ENCODE results near the gene ATIC.
A peak's percentile ranks its signal among the peaks of the same experiment; 100 is the strongest.

ATIC gene

GRCh38 chr2:215313255-215313613, 1.4 kb downstream of the ATIC start:
- H3K4me3 ChIP-seq (ENCODE audit: low read length in 2 of 2) = peak overlapping the region in 1 of 2 donors; percentile 96
- peaks cover 4 to 7% of the 10 kb centered on the region in 2 donors for H3K36me3 ChIP-seq (ENCODE audit: control insufficient read depth in 2 of 2, insufficient read depth in 2 of 2, low read length in 2 of 2)
- H3K27ac ChIP-seq (ENCODE audit: low read depth in 2 of 2, low read length in 2 of 2) = no peak overlapping the region
- no peak overlapping the region for H3K9ac ChIP-seq (ENCODE audit: low read depth in 1 of 2, low read length in 2 of 2)
- H3K4me1 ChIP-seq (ENCODE audit: control insufficient read depth in 2 of 2, insufficient read depth in 2 of 2, low read length in 2 of 2) = peaks cover 4 to 6% of the 10 kb centered on the region in 2 donors
- H3K27me3 ChIP-seq (ENCODE audit: control insufficient read depth in 2 of 2, insufficient read depth in 2 of 2, low read length in 2 of 2) = no peaks in the 10 kb centered on the region
- H3K9me3 ChIP-seq (ENCODE audit: control insufficient read depth in 2 of 2, low read length in 2 of 2) = no peaks in the 10 kb centered on the region

GRCh38 chr2:215314896-215315295, 3.0 kb downstream of the ATIC start:
- peaks cover 4 to 6% of the 10 kb centered on the region in 2 donors for H3K4me1 ChIP-seq (ENCODE audit: control insufficient read depth in 2 of 2, insufficient read depth in 2 of 2, low read length in 2 of 2)
- H3K9ac ChIP-seq (ENCODE audit: low read depth in 1 of 2, low read length in 2 of 2) = no peak overlapping the region
- H3K27ac ChIP-seq (ENCODE audit: low read depth in 2 of 2, low read length in 2 of 2) = no peak overlapping the region
- no peak overlapping the region for H3K4me3 ChIP-seq (ENCODE audit: low read length in 2 of 2)
- H3K27me3 ChIP-seq (ENCODE audit: control insufficient read depth in 2 of 2, insufficient read depth in 2 of 2, low read length in 2 of 2) = no peaks in the 10 kb centered on the region
- peaks cover 9 to 16% of the 10 kb centered on the region in 2 donors for H3K36me3 ChIP-seq (ENCODE audit: control insufficient read depth in 2 of 2, insufficient read depth in 2 of 2, low read length in 2 of 2)
- H3K9me3 ChIP-seq (ENCODE audit: control insufficient read depth in 2 of 2, low read length in 2 of 2) = no peaks in the 10 kb centered on the region

- Histone ChIP-seq H3K4me1 (ENCODE audit: control insufficient read depth in 2 of 2, insufficient read depth in 2 of 2, low read length in 2 of 2) (peaks cover 4 to 6% of the 10 kb centered on the region in 2 donors), H3K27me3 (ENCODE audit: control insufficient read depth in 2 of 2, insufficient read depth in 2 of 2, low read length in 2 of 2) (no peaks in the 10 kb centered on the region), H3K27ac (ENCODE audit: low read depth in 2 of 2, low read length in 2 of 2) (no peak overlapping the region), H3K4me3 (ENCODE audit: low read length in 2 of 2) (no peak overlapping the region), H3K9ac (ENCODE audit: low read depth in 1 of 2, low read length in 2 of 2) (no peak overlapping the region), H3K36me3 (ENCODE audit: control insufficient read depth in 2 of 2, insufficient read depth in 2 of 2, low read length in 2 of 2) (peaks cover 10 to 17% of the 10 kb centered on the region in 2 donors), H3K9me3 (ENCODE audit: control insufficient read depth in 2 of 2, low read length in 2 of 2) (no peaks in the 10 kb centered on the region)
Observed at GRCh38 chr2:215315301-215315700, 3.4 kb downstream of the ATIC start.

GRCh38 chr2:215316336-215316735, 4.5 kb downstream of the ATIC start:
- Histone ChIP-seq H3K4me1 (ENCODE audit: control insufficient read depth in 2 of 2, insufficient read depth in 2 of 2, low read length in 2 of 2) (peaks cover 4% of the 10 kb centered on the region in 2 donors), H3K9me3 (ENCODE audit: control insufficient read depth in 2 of 2, low read length in 2 of 2) (no peaks in the 10 kb centered on the region), H3K9ac (ENCODE audit: low read depth in 1 of 2, low read length in 2 of 2) (no peak overlapping the region), H3K27me3 (ENCODE audit: control insufficient read depth in 2 of 2, insufficient read depth in 2 of 2, low read length in 2 of 2) (no peaks in the 10 kb centered on the region), H3K27ac (ENCODE audit: low read depth in 2 of 2, low read length in 2 of 2) (no peak overlapping the region), H3K36me3 (ENCODE audit: control insufficient read depth in 2 of 2, insufficient read depth in 2 of 2, low read length in 2 of 2) (peaks cover 14 to 20% of the 10 kb centered on the region in 2 donors), H3K4me3 (ENCODE audit: low read length in 2 of 2) (no peak overlapping the region)

GRCh38 chr2:215319500-215319899, 7.6 kb downstream of the ATIC start:
- H3K36me3 ChIP-seq (ENCODE audit: control insufficient read depth in 2 of 2, insufficient read depth in 2 of 2, low read length in 2 of 2) = peaks cover 14 to 24% of the 10 kb centered on the region in 2 donors

GRCh38 chr2:215320102-215320501, 8.2 kb downstream of the ATIC start:
- H3K36me3 ChIP-seq (ENCODE audit: control insufficient read depth in 2 of 2, insufficient read depth in 2 of 2, low read length in 2 of 2) = peaks cover 14 to 24% of the 10 kb centered on the region in 2 donors
- H3K9me3 ChIP-seq (ENCODE audit: control insufficient read depth in 2 of 2, low read length in 2 of 2) = no peaks in the 10 kb centered on the region
- H3K9ac ChIP-seq (ENCODE audit: low read depth in 1 of 2, low read length in 2 of 2) = no peak overlapping the region
- no peak overlapping the region for H3K27ac ChIP-seq (ENCODE audit: low read depth in 2 of 2, low read length in 2 of 2)
- no peaks in the 10 kb centered on the region for H3K4me1 ChIP-seq (ENCODE audit: control insufficient read depth in 2 of 2, insufficient read depth in 2 of 2, low read length in 2 of 2)
- H3K27me3 ChIP-seq (ENCODE audit: control insufficient read depth in 2 of 2, insufficient read depth in 2 of 2, low read length in 2 of 2) = no peaks in the 10 kb centered on the region
- no peak overlapping the region for H3K4me3 ChIP-seq (ENCODE audit: low read length in 2 of 2)

More at GRCh38 chr2:215319500-215319899, 7.6 kb downstream of the ATIC start:
- H3K27ac ChIP-seq (ENCODE audit: low read depth in 2 of 2, low read length in 2 of 2) = no peak overlapping the region
- H3K4me1 ChIP-seq (ENCODE audit: control insufficient read depth in 2 of 2, insufficient read depth in 2 of 2, low read length in 2 of 2) = no peaks in the 10 kb centered on the region
- H3K4me3 ChIP-seq (ENCODE audit: low read length in 2 of 2) = no peak overlapping the region
- no peak overlapping the region for H3K9ac ChIP-seq (ENCODE audit: low read depth in 1 of 2, low read length in 2 of 2)
- H3K27me3 ChIP-seq (ENCODE audit: control insufficient read depth in 2 of 2, insufficient read depth in 2 of 2, low read length in 2 of 2) = no peaks in the 10 kb centered on the region
- no peaks in the 10 kb centered on the region for H3K9me3 ChIP-seq (ENCODE audit: control insufficient read depth in 2 of 2, low read length in 2 of 2)

GRCh38 chr2:215320679-215321078, 8.8 kb downstream of the ATIC start:
- H3K27ac ChIP-seq (ENCODE audit: low read depth in 2 of 2, low read length in 2 of 2) = no peak overlapping the region
- H3K9ac ChIP-seq (ENCODE audit: low read depth in 1 of 2, low read length in 2 of 2) = no peak overlapping the region
- no peaks in the 10 kb centered on the region for H3K27me3 ChIP-seq (ENCODE audit: control insufficient read depth in 2 of 2, insufficient read depth in 2 of 2, low read length in 2 of 2)
- no peak overlapping the region for H3K4me3 ChIP-seq (ENCODE audit: low read length in 2 of 2)
- H3K36me3 ChIP-seq (ENCODE audit: control insufficient read depth in 2 of 2, insufficient read depth in 2 of 2, low read length in 2 of 2) = peaks cover 15 to 25% of the 10 kb centered on the region in 2 donors
- no peaks in the 10 kb centered on the region for H3K4me1 ChIP-seq (ENCODE audit: control insufficient read depth in 2 of 2, insufficient read depth in 2 of 2, low read length in 2 of 2)
- no peaks in the 10 kb centered on the region for H3K9me3 ChIP-seq (ENCODE audit: control insufficient read depth in 2 of 2, low read length in 2 of 2)

GRCh38 chr2:215324811-215325210, 13.0 kb downstream of the ATIC start:
- H3K9me3 ChIP-seq (ENCODE audit: control insufficient read depth in 2 of 2, low read length in 2 of 2) = no peaks in the 10 kb centered on the region
- no peak overlapping the region for H3K27ac ChIP-seq (ENCODE audit: low read depth in 2 of 2, low read length in 2 of 2)
- H3K27me3 ChIP-seq (ENCODE audit: control insufficient read depth in 2 of 2, insufficient read depth in 2 of 2, low read length in 2 of 2) = no peaks in the 10 kb centered on the region
- H3K9ac ChIP-seq (ENCODE audit: low read depth in 1 of 2, low read length in 2 of 2) = no peak overlapping the region
- no peaks in the 10 kb centered on the region for H3K4me1 ChIP-seq (ENCODE audit: control insufficient read depth in 2 of 2, insufficient read depth in 2 of 2, low read length in 2 of 2)
- no peak overlapping the region for H3K4me3 ChIP-seq (ENCODE audit: low read length in 2 of 2)
- H3K36me3 ChIP-seq (ENCODE audit: control insufficient read depth in 2 of 2, insufficient read depth in 2 of 2, low read length in 2 of 2) = peaks cover 26 to 31% of the 10 kb centered on the region in 2 donors

GRCh38 chr2:215328066-215328465, 16.2 kb downstream of the ATIC start:
- no peak overlapping the region for H3K27ac ChIP-seq (ENCODE audit: low read depth in 2 of 2, low read length in 2 of 2)
- H3K4me3 ChIP-seq (ENCODE audit: low read length in 2 of 2) = no peak overlapping the region
- H3K9me3 ChIP-seq (ENCODE audit: control insufficient read depth in 2 of 2, low read length in 2 of 2) = no peaks in the 10 kb centered on the region
- H3K36me3 ChIP-seq (ENCODE audit: control insufficient read depth in 2 of 2, insufficient read depth in 2 of 2, low read length in 2 of 2) = peaks cover 25 to 29% of the 10 kb centered on the region in 2 donors
- H3K4me1 ChIP-seq (ENCODE audit: control insufficient read depth in 2 of 2, insufficient read depth in 2 of 2, low read length in 2 of 2) = peaks cover 6 to 14% of the 10 kb centered on the region in 2 donors
- no peak overlapping the region for H3K9ac ChIP-seq (ENCODE audit: low read depth in 1 of 2, low read length in 2 of 2)
- no peaks in the 10 kb centered on the region for H3K27me3 ChIP-seq (ENCODE audit: control insufficient read depth in 2 of 2, insufficient read depth in 2 of 2, low read length in 2 of 2)

- Histone ChIP-seq H3K27me3 (ENCODE audit: control insufficient read depth in 2 of 2, insufficient read depth in 2 of 2, low read length in 2 of 2) (no peaks in the 10 kb centered on the region), H3K36me3 (ENCODE audit: control insufficient read depth in 2 of 2, insufficient read depth in 2 of 2, low read length in 2 of 2) (peaks cover 27 to 29% of the 10 kb centered on the region in 2 donors), H3K4me3 (ENCODE audit: low read length in 2 of 2) (peak overlapping the region; percentile 32 to 64), H3K27ac (ENCODE audit: low read depth in 2 of 2, low read length in 2 of 2) (peak overlapping the region; percentile 58 to 60), H3K9me3 (ENCODE audit: control insufficient read depth in 2 of 2, low read length in 2 of 2) (no peaks in the 10 kb centered on the region), H3K9ac (ENCODE audit: low read depth in 1 of 2, low read length in 2 of 2) (peak overlapping the region in 1 of 2 donors; percentile 27), H3K4me1 (ENCODE audit: control insufficient read depth in 2 of 2, insufficient read depth in 2 of 2, low read length in 2 of 2) (peaks cover 6 to 16% of the 10 kb centered on the region in 2 donors)
Observed at GRCh38 chr2:215332872-215333595, 21.2 kb downstream of the ATIC start.
